Thymus (tissue), 11 donors: ENCODE results near the gene GRHPR. TPM values are rescaled to one million over a fixed set of nuclear protein-coding genes. Genes with fewer than 3 reads are reported as not detected.
"Not testable (repeated sequence)": the region's sequence is repeated elsewhere in the genome, so short reads cannot be mapped to it uniquely, and the experiment has no call there.

Experiments
- DNase-seq, 9 donors: peaks; one replicate each; pipeline ENCODE4 v3.0.0-alpha.2; 2013; ENCODE audit warnings: low spot score in 9 of 9, low read depth in 6 of 9, missing footprints in 1 of 9
- H3K27ac ChIP-seq, 2 donors: one replicate each; pipeline ENCODE4 v1.5.1; 2013; ENCODE audit warnings: control low read depth in 1 of 2, low read depth in 1 of 2, low read length in 1 of 2, mild to moderate bottlenecking in 1 of 2, moderate library complexity in 1 of 2
- H3K27me3 ChIP-seq, 2 donors: one replicate each; pipeline ENCODE4 v1.5.1; 2013; ENCODE audit warnings: low read length in 1 of 2; ENCODE audit not compliant: control insufficient read depth in 2 of 2, insufficient read depth in 1 of 2
- H3K36me3 ChIP-seq, 2 donors: one replicate each; pipeline ENCODE4 v1.5.1; 2013; ENCODE audit warnings: low read length in 1 of 2, mild to moderate bottlenecking in 1 of 2, moderate library complexity in 1 of 2; ENCODE audit not compliant: control insufficient read depth in 2 of 2, insufficient read depth in 2 of 2
- H3K4me1 ChIP-seq, 2 donors: one replicate each; pipeline ENCODE4 v1.5.1; 2013; ENCODE audit warnings: low read length in 2 of 2; ENCODE audit not compliant: control insufficient read depth in 2 of 2, insufficient read depth in 2 of 2
- H3K4me3 ChIP-seq, 2 donors: one replicate each; pipeline ENCODE4 v1.5.1; 2013; ENCODE audit warnings: low read length in 2 of 2, control low read depth in 1 of 2, mild to moderate bottlenecking in 1 of 2
- H3K9me3 ChIP-seq, 2 donors: one replicate each; pipeline ENCODE4 v1.5.1; 2013; ENCODE audit warnings: low read length in 1 of 2, mild to moderate bottlenecking in 1 of 2; ENCODE audit not compliant: control insufficient read depth in 2 of 2, insufficient read depth in 1 of 2
- WGBS: extraction: QIAGEN DNeasy Blood & Tissue Kit; methylation state at CpG from one replicate; pipeline ENCODE4 v1.1.7; 2013; 5-methylcytosine and 5-hydroxymethylcytosine counted together
- polyA plus RNA-seq: library from polyadenylated mRNA; stranded (reverse); fragments of 200-250 nt; gene quantifications from one replicate; pipeline ENCODE4 v1.2.3, GENCODE V29; 2013
- total RNA-seq: library from RNA; stranded (reverse); fragments of 120-200 nt; gene quantifications from one replicate; pipeline ENCODE4 v1.2.4, GENCODE V29; 2013
- donor health status: healthy.

GRHPR gene
- total and polyA plus RNA-seq, 2 donors, result 59.2 to 70.1 TPM

DNA sequence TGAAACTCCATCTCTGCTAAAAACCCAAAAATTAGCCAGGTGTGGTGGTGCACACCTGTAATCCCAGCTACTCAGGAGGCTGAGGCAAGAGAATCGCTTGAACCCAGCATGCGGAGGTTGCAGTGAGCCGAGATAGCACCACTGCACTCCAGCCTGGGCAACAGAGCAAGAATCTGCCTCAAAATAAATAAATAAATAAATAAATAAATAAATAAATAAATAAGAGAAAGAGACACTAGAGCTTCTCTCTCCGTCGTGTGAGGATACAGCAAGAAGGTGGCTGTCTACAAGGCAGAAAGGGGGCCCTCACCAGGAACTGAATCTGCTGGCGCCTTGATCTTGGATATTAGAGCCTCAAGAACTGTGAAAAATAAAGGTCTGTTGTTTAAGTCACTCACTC lies 51.5 kb downstream of the GRHPR start:
- not testable (repeated sequence) for DNase-seq, H3K27ac ChIP-seq, H3K36me3 ChIP-seq, H3K9me3 ChIP-seq, H3K27me3 ChIP-seq, H3K4me1 ChIP-seq, H3K4me3 ChIP-seq
- 83% methylated on average over 6 of the region's 6 CpGs for WGBS

DNA sequence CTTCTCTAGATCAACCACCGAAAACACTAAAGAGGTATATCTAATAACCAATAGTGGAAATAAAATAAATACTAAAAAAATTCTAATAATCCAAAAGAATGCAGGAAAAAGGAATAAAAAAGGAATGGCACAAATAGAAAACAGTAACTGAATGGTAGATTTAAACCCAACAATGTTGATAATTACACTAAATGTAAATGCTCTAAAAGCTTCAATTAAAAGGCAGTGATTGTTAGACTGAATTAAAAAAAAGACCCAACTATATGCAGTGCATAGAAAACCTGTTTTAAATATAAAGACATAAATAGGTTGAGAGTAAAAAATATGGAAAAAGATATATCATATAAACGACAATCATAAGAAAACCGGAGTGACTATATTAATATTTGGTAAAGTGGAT lies 51.9 kb downstream of the GRHPR start:
- Histone ChIP-seq H3K27ac (no peak overlapping the region), H3K4me3 (no peak overlapping the region), H3K4me1 (no peaks in the 10 kb centered on the region), H3K27me3 (peaks cover 0 to 2% of the 10 kb centered on the region in 2 donors), H3K36me3 (no peaks in the 10 kb centered on the region), H3K9me3 (peaks cover 0 to 4% of the 10 kb centered on the region in 2 donors)
- no peak for DNase-seq
- WGBS, result 81% methylated on average over 3 of the region's 3 CpGs

DNA sequence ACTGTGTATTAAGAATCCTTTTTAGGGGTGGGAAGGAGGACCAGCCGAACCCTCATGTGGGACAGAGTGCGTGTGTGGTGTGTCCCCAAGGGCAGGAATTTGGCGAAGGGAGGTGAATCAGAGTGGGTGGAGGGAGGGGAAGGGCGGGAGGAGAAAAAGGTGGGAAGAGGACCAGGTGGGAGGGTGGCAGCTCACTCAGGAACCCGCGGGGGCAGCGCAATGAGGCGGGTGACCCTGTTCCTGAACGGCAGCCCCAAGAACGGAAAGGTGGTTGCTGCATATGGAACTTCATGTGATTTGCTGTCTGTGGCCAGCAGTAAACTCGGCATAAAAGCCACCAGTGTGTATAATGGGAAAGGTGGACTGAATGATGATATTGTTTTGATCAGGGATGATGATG lies 54.4 kb downstream of the GRHPR start:
- Histone ChIP-seq H3K27me3 (peaks cover 0 to 11% of the 10 kb centered on the region in 2 donors), H3K36me3 (no peaks in the 10 kb centered on the region), H3K27ac (no peak overlapping the region), H3K4me3 (no peak overlapping the region), H3K9me3 (peaks cover 0 to 4% of the 10 kb centered on the region in 2 donors), H3K4me1 (no peaks in the 10 kb centered on the region)
- DNase-seq, result no peak
- WGBS, result 81% methylated on average over 11 of the region's 11 CpGs

DNA sequence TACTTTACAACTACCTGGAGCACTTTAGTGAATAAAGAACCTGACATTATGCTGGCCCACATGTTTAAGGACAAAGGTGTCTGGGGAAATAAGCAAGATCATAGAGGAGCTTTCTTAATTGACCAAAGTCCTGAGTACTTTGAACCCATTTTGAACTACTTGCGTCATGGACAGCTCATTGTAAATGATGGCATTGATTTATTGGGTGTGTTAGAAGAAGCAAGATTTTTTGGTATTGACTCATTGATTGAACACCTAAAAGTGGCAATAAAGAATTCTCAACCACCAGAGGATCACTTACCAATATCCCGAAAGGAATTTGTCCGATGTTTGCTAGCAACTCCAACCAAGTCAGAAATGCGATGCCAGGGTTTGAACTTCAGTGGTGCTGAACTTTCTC lies 54.9 kb downstream of the GRHPR start:
- 96% methylated on average over 4 of the region's 4 CpGs for WGBS

DNA sequence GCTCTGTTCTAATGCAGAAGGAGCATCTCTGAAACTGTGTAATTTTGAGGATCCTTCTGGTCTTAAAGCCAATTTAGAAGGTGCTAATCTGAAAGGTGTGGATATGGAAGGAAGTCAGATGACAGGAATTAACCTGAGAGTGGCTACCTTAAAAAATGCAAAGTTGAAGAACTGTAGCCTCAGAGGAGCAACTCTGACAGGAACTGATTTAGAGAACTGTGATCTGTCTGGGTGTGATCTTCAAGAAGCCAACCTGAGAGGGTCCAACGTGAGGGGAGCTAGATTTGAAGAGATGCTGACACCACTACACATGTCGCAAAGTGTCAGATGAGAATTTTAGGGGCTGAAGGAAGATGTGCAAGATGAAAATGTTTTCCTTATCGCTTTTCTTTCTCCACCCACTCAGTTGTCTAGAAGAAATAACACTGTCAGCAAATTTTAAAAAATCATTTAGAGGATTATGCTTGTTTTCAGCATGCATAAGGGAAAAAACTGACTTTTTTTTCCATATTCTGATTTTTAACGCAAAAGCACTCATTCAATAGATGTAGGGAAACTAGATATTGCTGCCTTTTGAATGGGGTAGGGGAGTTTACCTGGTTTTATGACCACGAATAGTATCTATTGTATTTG lies 55.6 kb downstream of the GRHPR start:
- WGBS, result 76% methylated on average over 5 of the region's 5 CpGs
- not testable (repeated sequence) for H3K9me3 ChIP-seq, H3K27ac ChIP-seq, H3K36me3 ChIP-seq, H3K4me1 ChIP-seq, DNase-seq, H3K4me3 ChIP-seq
- H3K27me3 ChIP-seq, result peaks cover 0 to 12% of the 10 kb centered on the region in 2 donors

More for the DNA sequence above, 54.9 kb downstream of the GRHPR start:
- DNase-seq, H3K27ac ChIP-seq, H3K9me3 ChIP-seq, H3K36me3 ChIP-seq, H3K4me3 ChIP-seq, H3K4me1 ChIP-seq: not testable (repeated sequence)
- peaks cover 0 to 12% of the 10 kb centered on the region in 2 donors for H3K27me3 ChIP-seq

DNA sequence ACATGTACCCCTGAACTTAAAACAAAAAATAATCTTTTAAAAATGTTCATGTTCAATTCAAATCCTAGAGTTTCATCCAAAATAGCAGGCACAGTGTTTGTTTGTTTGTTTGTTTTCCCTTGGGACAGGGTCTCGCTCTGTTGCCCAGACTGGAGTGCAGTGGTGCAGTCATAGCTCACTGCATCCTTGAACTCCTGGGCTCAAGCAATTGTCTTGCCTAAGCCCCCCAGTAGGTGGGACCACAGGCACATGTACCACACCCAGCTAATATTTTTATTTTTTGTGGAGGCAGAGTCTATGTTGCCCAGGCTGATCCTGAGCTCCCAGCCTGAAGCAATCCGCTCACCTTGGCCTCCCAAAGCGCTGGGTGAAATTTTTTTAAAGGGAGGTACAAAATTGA lies 58.3 kb downstream of the GRHPR start:
- DNase-seq, result no peak
- H3K27me3 ChIP-seq, result peaks cover 0 to 12% of the 10 kb centered on the region in 2 donors
- 96% methylated on average over 3 of the region's 3 CpGs for WGBS
- no peak overlapping the region for H3K27ac ChIP-seq
- no peaks in the 10 kb centered on the region for H3K36me3 ChIP-seq
- no peaks in the 10 kb centered on the region for H3K9me3 ChIP-seq
- H3K4me3 ChIP-seq, result no peak overlapping the region
- peaks cover 5 to 7% of the 10 kb centered on the region in 2 donors for H3K4me1 ChIP-seq

DNA sequence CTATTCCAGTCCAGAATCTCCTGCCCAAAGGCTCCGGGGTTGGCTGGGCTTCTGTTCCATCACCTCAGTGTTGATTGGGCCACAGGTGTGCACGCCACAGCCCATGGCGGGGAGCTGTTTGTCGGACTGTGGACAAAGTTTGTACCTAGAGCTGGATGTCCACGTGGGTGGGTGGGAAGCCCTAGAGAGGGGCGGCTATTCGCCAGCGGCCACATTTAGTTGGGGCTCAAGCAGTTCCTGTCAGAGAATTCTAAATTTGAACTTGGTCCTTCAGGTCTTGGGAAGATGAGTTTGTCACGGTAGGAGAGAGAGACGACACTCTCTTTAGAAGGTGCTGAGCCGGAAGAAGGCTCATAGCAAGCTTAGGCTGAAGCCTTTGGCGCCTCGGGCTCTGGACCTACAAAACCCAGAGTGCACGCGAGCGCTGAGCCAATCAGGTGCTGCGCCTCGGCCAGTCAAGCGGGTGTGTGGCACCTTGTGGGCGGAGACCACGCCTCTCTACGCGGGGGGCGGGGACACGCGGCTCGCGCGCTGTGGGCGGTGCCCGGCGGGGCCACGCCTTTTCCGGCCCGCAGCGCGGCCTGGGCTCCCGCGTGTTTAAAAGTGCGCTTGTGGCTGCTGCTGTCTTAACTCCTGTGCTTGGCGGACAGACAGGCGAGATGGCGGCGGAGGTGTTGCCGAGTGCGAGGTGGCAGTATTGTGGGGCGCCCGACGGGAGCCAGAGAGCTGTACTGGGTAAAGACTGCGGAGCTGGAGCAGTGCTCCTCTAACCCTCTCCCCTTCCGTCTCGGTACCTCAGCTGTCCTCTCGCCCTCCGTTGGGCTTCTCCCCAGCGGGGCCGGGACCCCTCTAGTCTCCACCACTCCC lies 63.1 kb downstream of the GRHPR start, which contains the start of gene POLR1E:
TSS of gene POLR1E (plus strand) at position 560 of the 867 bp plus-strand sequence. CDS start at position 660, 100 bp downstream.
- no peaks in the 10 kb centered on the region for H3K9me3 ChIP-seq
- H3K4me1 ChIP-seq, result peaks cover 10 to 18% of the 10 kb centered on the region in 2 donors
- DNase-seq, result peak; percentile 87 to 97 (median 94)
- H3K36me3 ChIP-seq, result peaks cover 3 to 8% of the 10 kb centered on the region in 2 donors
- peak within 1 kb of the TSS; percentile 66 to 82 for H3K4me3 ChIP-seq
- H3K27me3 ChIP-seq, result peaks cover 0 to 9% of the 10 kb centered on the region in 2 donors
- WGBS, result 5% methylated on average over 56 of the region's 56 CpGs
- peak within 1 kb of the TSS; percentile 37 to 72 for H3K27ac ChIP-seq

DNA sequence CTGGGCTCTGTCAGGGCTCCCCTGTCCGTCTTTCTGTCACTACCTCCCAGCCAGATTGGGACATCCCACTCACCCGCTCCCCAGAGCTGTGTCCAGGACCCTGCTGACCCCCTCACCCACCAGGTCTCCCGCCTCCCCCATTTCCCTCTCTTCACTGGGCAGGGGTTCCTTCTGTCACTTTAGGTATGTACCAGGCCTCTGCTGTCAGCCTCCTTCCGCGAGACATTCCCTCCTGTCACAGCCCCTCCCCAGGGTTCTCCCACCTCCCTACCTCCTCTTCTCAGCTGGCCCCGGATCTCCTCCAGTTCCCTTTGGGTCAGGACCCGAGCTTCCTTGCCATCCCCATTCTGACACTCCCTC lies 63.7 kb downstream of the GRHPR start:
- 6% methylated on average over 7 of the region's 7 CpGs for whole genome bisulfite sequencing
- DNase-seq, result peak in 1 of 9 donors; percentile 19

More for the DNA sequence above, 63.7 kb downstream of the GRHPR start:
- peaks cover 0 to 6% of the 10 kb centered on the region in 2 donors for H3K27me3 ChIP-seq
- peaks cover 10 to 18% of the 10 kb centered on the region in 2 donors for H3K4me1 ChIP-seq
- H3K4me3 ChIP-seq, result peak overlapping the region; percentile 66 to 82
- peaks cover 3 to 11% of the 10 kb centered on the region in 2 donors for H3K36me3 ChIP-seq
- H3K27ac ChIP-seq, result peak overlapping the region; percentile 37 to 72
- no peaks in the 10 kb centered on the region for H3K9me3 ChIP-seq
